Measurements from ENCODE around the gene HOXD8.

- TF ChIP-seq REST (IDR thresholded peaks at IDR 0.05; ENCODE audit: insufficient read depth in 1 of 2, low read depth in 2 of 2, low read length in 2 of 2): no peak
- TF ChIP-seq POLR2AphosphoS5 (IDR thresholded peaks at IDR 0.05; ENCODE audit: low read depth, low read length): no peak
- no peak for TF ChIP-seq SIN3A (IDR thresholded peaks at IDR 0.05; ENCODE audit: borderline replicate concordance, insufficient read depth, low read length)
- no peak for TF ChIP-seq FOXP2 (optimal IDR thresholded peaks at IDR 0.05; ENCODE audit: borderline replicate concordance, extremely low read depth, extremely low read length, insufficient read depth)
Measured at GRCh38 chr2:176121190-176122051, 8.1 kb upstream of the HOXD8 start.
